HG03097 (cell line): Measurements from ENCODE around the gene TLE2.

Experiments
- ATAC-seq: cut with Tn5 transposase; IDR thresholded peaks from one replicate; pipeline ENCODE4 v1.9.1; 2021; ENCODE audit not compliant: unreplicated experiment, low FRiP score

TLE2 gene

GRCh38 chr19:2963122-2963521 lies 66.0 kb downstream of the TLE2 start:
- ATAC-seq = no peak

GRCh38 chr19:2962018-2962670 lies 66.9 kb downstream of the TLE2 start:
- no peak for ATAC-seq

DNA sequence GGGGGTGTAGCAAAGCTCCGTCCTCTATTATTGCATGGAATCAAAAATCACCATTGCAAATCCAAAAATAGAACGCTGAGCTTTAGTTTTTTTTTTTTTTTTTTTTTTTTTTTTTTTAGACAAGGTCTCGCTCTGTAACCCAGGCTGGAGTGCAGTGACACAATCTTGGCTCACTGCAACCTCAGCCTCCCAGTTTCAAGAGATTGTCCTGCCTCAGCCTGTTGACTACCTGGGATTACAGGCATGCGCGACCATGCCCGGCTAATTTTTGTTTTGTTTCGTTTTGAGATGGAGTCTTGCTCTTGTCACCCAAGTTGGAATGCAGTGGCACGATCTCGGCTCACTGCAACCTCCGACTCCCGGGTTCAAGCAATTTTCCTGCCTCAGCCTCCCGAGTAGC lies 69.0 kb downstream of the TLE2 start:
- no peak for ATAC-seq

DNA sequence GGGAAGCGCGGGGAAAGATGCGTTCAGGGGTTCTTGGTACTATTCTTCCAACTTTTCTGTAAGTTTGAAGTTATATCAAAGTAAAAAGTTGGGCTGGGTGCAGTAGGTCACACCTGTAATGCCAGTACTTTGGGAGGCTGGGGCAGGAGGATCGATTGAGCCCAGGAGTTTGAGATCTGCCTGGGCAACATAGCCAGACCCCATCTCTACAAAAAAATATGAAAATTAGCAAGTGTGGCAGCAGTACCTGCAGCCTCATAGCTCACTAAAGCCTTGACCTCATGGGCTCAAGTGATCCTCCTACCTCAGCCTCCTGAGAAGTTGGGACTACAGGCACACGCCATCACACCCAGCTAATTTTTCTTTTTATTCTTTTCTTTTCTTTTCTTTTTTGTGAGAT lies 71.9 kb downstream of the TLE2 start:
- no peak for ATAC-seq

- no peak for ATAC-seq
These were observed 76.1 kb downstream of the TLE2 start for GRCh38 chr19:2952953-2953481.

DNA sequence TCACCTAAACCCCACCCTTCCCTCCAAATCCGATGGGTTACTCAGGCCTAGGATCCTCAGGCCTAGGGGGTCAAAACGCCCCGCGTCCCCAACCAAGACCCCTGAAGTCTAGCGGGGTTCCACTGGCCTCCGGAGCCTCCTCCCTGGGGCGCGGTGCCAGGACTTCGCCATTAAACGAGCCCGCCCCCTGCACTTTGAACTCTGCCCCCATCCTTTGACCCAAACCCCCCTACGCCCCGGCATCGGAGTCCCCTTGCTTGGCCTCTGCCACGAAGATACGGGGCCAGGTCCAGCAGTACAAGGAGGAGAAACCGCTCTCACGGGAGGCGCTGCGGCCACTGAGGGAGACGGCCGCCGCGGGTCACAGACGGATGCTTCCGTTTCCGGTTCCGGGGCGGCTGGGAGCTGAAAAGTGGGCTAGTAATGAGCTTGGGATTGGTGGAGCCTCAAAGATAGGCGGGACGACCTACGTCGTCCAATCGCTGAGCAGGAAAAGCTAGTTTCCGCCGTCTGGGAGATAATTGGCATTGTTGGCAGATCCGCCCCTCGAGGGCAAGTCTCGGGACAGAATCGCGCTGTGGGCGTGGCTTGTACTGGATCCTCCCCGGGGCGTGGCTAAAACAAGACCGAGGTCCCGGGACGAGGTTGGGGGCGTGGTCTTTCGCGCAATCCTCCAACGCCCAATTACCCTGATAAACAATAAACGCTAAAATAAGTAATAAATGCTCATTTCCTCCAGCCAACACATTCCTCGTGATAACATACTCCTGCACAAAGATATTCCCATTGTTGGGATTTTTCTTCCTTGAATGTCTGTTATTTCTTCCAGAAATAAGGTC lies 78.6 kb downstream of the TLE2 start:
- ATAC-seq = peak; percentile 94

- ATAC-seq = no peak
These were observed 79.2 kb downstream of the TLE2 start for GRCh38 chr19:2949939-2950285.
